ENCODE data around the gene CLEC16A.

The CLEC16A gene

DNA sequence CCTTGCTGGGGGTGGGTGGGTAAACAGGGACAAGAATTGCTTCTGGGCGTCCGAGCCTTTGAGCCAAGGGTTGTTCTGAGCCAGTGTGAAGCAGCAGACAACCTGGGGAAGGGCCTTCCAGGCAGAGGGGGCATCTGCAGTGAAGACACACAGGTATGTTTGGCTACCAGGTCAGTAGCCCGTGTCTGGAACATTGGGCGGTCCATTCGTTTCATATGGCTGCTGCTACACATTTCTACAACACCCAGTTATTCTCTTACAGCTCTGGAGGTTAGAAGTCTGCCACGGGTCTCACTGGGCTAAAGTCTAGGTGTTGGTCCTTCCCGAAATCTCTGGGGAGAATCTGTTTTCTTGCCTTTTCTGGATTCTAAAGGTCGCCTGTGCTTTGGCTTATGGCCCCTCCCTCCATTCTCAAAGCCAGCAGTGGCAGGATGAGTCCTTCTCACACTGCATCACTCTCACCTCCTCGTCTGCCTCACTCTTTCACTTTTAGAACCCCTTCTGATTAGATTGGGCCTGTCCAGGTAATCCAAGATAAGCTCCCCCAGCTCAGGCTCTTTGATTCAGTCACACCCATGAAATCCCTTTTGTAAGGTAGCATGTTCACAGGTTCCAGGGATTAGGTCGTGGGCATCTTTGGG lies 136.1 kb downstream of the CLEC16A start:
- TF ChIP-seq, protein P1, sequence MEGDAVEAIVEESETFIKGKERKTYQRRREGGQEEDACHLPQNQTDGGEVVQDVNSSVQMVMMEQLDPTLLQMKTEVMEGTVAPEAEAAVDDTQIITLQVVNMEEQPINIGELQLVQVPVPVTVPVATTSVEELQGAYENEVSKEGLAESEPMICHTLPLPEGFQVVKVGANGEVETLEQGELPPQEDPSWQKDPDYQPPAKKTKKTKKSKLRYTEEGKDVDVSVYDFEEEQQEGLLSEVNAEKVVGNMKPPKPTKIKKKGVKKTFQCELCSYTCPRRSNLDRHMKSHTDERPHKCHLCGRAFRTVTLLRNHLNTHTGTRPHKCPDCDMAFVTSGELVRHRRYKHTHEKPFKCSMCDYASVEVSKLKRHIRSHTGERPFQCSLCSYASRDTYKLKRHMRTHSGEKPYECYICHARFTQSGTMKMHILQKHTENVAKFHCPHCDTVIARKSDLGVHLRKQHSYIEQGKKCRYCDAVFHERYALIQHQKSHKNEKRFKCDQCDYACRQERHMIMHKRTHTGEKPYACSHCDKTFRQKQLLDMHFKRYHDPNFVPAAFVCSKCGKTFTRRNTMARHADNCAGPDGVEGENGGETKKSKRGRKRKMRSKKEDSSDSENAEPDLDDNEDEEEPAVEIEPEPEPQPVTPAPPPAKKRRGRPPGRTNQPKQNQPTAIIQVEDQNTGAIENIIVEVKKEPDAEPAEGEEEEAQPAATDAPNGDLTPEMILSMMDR (IDR thresholded peaks at IDR 0.05; ENCODE audit: low read depth, low read length): no peak
- no peak overlapping the region for H3K4me3 ChIP-seq (ENCODE audit: low read depth, low read length)

DNA sequence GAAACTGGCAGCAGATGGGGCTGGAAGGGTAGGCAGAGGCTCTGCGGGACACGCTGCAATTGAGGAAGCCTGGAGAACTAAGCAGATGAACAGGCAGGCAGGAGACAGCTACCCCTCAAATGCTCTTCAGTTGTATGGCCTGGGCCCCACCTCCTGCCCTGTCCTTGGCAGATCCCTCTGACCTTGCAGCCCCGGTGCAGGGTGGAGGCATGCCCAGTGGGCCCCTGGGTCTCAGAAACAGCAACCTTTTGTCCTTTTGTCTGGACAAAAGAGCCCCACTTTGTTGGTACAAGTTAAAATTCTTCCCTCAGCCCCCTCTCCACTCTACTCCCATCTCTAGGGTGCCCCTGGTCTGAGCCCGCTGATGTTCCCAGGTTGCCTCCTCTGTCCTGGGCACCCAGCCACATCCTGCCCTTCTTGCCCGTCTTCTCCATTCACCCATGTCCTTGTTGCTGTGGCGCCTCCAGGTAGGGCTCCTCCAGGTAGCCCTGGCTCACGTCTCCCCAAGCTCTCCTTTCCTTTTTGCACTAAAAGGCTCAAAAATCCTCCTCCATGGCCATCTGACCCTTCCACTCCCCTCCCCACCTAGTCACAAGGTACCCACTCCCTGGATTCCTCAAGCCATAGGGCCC lies 136.8 kb downstream of the CLEC16A start:
- no peak overlapping the region for H3K4me3 ChIP-seq (ENCODE audit: low read depth, low read length)
- TF ChIP-seq, protein P1 (IDR thresholded peaks at IDR 0.05; ENCODE audit: low read depth, low read length): no peak

DNA sequence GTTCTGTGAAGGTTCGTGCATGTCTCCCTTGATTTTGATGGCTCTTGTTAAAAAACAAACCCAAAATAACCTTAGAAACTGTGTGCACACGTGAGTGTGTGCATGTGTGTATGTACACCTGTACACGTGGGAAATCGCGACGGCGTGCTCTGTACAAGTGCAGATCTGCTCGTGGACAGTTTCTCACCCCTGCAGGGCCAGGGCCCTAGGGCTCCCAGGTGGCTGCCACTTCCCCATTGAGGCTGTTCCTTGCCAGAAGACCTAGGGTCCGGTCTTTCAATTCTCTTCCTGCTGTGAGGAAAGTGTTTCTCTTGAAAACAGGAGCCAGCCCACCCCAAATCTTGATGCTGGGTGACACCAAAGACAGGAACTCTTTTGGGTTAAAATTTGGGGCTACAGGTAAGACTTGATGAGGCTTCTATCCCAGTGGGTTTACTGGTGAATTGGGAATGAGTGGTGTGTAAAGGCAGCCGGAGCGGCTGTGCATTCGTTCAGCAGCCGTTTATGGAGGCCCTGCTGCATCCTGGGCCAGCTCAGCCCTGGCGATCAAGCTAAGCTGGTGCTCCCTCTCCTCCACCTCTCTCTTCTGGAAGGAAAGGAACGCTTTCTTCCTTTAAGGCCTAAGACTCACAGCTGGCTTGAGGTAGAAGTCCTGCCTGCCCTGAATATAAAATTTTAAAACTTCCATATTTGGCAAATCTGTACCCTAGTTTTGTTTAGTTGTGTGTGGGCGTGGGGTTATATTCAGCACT lies 137.9 kb downstream of the CLEC16A start:
- no peak overlapping the region for H3K4me3 ChIP-seq (ENCODE audit: low read depth, low read length)
- TF ChIP-seq, protein P1 (IDR thresholded peaks at IDR 0.05; ENCODE audit: low read depth, low read length): no peak

DNA sequence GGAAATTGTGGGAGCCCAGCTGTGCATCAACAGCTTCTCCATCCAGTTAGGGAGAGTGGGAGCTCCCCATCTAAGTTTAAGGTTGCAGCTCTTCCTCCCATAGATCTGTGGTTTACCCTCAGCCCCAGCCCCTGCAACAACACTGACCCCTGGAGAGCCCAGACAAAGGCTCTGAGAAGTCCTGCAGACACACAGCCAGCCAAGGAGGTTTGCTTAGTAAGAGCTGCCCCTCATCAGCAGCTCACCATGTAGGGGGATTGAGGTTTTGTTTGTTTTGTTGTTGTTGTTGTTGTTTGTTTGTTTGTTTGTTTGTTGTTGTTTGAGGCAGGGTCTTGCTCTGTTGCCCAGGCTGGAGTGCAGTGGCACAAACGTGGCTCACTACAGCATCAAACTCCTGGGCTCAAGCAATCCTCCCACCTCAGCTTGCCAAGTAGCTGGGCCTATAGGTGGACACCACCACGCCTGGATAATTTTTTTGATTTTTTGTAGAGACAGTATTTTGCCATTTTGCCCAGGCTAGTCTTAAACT lies 138.6 kb downstream of the CLEC16A start:
- TF ChIP-seq, protein P1 (IDR thresholded peaks at IDR 0.05; ENCODE audit: low read depth, low read length): no peak
- H3K4me3 ChIP-seq (ENCODE audit: low read depth, low read length): no peak overlapping the region

DNA sequence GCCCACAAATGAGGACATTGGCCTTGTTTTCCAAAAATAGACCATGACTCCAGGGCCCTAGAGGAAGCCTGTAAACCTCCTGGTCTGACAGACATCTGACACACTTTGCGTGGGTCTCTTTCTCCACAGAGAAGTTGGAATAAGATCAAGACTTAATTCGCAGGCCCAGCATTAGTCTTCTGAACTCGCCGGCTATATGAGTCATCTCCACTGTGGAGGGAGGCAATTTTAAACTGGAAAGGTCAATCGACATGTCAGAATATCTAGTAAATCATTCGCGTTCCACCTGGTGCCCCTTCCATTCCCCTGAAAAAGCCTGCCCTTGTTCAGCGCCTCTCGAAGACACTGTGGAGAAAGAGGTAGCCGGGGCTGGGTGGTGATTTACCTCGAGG lies 140.1 kb downstream of the CLEC16A start:
- H3K4me3 ChIP-seq (ENCODE audit: low read depth, low read length): no peak overlapping the region

DNA sequence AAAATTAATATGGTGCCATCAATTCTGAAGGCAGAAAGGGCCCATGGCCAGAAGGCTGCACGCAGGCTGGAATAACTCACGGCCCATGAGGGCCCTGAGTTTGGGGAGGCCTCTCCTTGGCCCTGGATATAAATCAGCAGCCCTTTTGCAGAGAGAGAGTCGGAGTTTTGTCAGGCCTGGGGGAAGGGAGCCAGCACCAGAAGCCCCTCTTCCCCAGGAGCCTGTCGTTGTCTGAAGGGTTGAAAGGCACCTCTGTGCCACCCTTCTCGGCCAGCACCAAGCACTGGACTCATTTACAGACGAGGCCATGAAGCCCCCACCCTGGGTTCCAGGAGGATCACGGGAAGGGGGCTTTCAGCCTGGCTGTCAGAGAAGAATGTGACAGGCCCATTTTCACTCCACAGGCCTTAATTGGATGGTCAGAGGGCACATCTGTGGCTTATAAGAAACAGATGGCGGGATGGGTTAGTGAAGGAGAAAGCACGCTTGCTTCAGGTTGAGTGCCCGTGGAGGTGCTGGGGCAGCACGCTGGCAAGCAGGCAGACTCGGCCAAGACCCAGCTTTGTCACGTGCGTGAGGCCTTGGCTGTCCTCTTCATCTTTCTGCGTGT lies 140.6 kb downstream of the CLEC16A start:
- TF ChIP-seq, protein P1 (IDR thresholded peaks at IDR 0.05; ENCODE audit: low read depth, low read length): no peak
- H3K4me3 ChIP-seq (ENCODE audit: low read depth, low read length): no peak overlapping the region

More for the DNA sequence above, 140.1 kb downstream of the CLEC16A start:
- TF ChIP-seq, protein P1 (IDR thresholded peaks at IDR 0.05; ENCODE audit: low read depth, low read length): no peak

Data from WI38 (cell line).